Mesendoderm (in vitro differentiated cells): ENCODE results near the gene IL5.
A peak's percentile ranks its signal among the peaks of the same experiment; 100 is the strongest.

Source experiments
- DNase-seq: peaks from one replicate; pipeline ENCODE4 v3.0.0; 2013
- H2AK5ac ChIP-seq: 2 replicates; pipeline ENCODE4 v1.6.1; 2013; ENCODE audit warnings: low read length, inconsistent platforms
- H2BK120ac ChIP-seq: 2 replicates; pipeline ENCODE4 v1.6.1; 2013; ENCODE audit warnings: low read depth, mild to moderate bottlenecking, low read length, moderate library complexity, mixed read lengths
- H2BK15ac ChIP-seq: replicated peaks from 2 replicates; pipeline ENCODE4 v1.6.1; 2013; ENCODE audit warnings: low read depth, mild to moderate bottlenecking, moderate library complexity
- H2BK5ac ChIP-seq: 2 replicates; pipeline ENCODE4 v1.6.1; 2013; ENCODE audit warnings: low read length, inconsistent platforms
- H3K18ac ChIP-seq: 2 replicates; pipeline ENCODE4 v1.6.1; 2013; ENCODE audit warnings: mild to moderate bottlenecking, low read length, mixed read lengths
- H3K23ac ChIP-seq: one replicate; pipeline ENCODE4 v1.6.1; 2013; ENCODE audit warnings: low read length
- H3K27ac ChIP-seq: 2 replicates; pipeline ENCODE4 v1.5.1; 2013; ENCODE audit warnings: low read depth, mild to moderate bottlenecking, inconsistent platforms, low read length, moderate library complexity
- H3K27me3 ChIP-seq: 2 replicates; pipeline ENCODE4 v1.6.1; 2013; ENCODE audit warnings: low read length, control low read depth, mild to moderate bottlenecking, inconsistent platforms; ENCODE audit not compliant: insufficient read depth, poor library complexity
- H3K36me3 ChIP-seq: 2 replicates; pipeline ENCODE4 v1.6.1; 2013; ENCODE audit warnings: low read length, inconsistent platforms; ENCODE audit not compliant: control insufficient read depth, insufficient read depth
- H3K4ac ChIP-seq: one replicate; pipeline ENCODE4 v1.6.1; 2013; ENCODE audit warnings: low read depth, mild to moderate bottlenecking, low read length, moderate library complexity
- H3K4me1 ChIP-seq: 2 replicates; pipeline ENCODE4 v1.6.1; 2013; ENCODE audit warnings: low read depth, low read length, inconsistent platforms; ENCODE audit not compliant: control insufficient read depth
- H3K4me2 ChIP-seq: 2 replicates; pipeline ENCODE4 v1.6.1; 2013; ENCODE audit warnings: low read length
- H3K4me3 ChIP-seq: 2 replicates; pipeline ENCODE4 v1.5.1; 2013; ENCODE audit warnings: mild to moderate bottlenecking, low read length
- H3K56ac ChIP-seq: one replicate; pipeline ENCODE4 v1.6.1; 2013; ENCODE audit warnings: low read length
- H3K79me1 ChIP-seq: 2 replicates; pipeline ENCODE4 v1.6.1; 2013; ENCODE audit warnings: low read length, inconsistent platforms
- H3K79me2 ChIP-seq: 2 replicates; pipeline ENCODE4 v1.6.1; 2013; ENCODE audit warnings: mild to moderate bottlenecking, low read length; ENCODE audit not compliant: control insufficient read depth, insufficient read depth
- H3K9ac ChIP-seq: 2 replicates; pipeline ENCODE4 v1.6.1; 2013; ENCODE audit warnings: low read length, inconsistent platforms
- H4K5ac ChIP-seq: one replicate; pipeline ENCODE4 v1.6.1; 2013; ENCODE audit warnings: low read length
- H4K8ac ChIP-seq: one replicate; pipeline ENCODE4 v1.6.1; 2013; ENCODE audit warnings: low read depth, mild to moderate bottlenecking, control low read depth, low read length, moderate library complexity
- WGBS: extraction: QIAGEN DNeasy Blood & Tissue Kit; methylation state at CpG from one replicate; pipeline ENCODE4 v1.1.7; 2013; ENCODE audit warnings: low lambda C conversion rate, missing lambda C conversion rate; ENCODE audit not compliant: insufficient coverage; ENCODE audit errors: extremely low coverage; 5-methylcytosine and 5-hydroxymethylcytosine counted together

The IL5 gene

GRCh38 chr5:132496631-132497487, 46.5 kb downstream of the IL5 start:
- no peak overlapping the region for H2BK15ac ChIP-seq
- H3K9ac ChIP-seq, result peak overlapping the region; percentile 71
- H3K4me3 ChIP-seq, result peak overlapping the region; percentile 23
- no peak overlapping the region for H2BK120ac ChIP-seq
- peak overlapping the region; percentile 90 for H3K56ac ChIP-seq
- peak overlapping the region; percentile 4 for H3K27ac ChIP-seq
- no peaks in the 10 kb centered on the region for H3K27me3 ChIP-seq
- no peak overlapping the region for H4K8ac ChIP-seq
- H3K18ac ChIP-seq, result peak overlapping the region; percentile 54
- peak; percentile 82 for DNase-seq
- H3K79me1 ChIP-seq, result no peaks in the 10 kb centered on the region
- no peaks in the 10 kb centered on the region for H3K79me2 ChIP-seq
- H3K4ac ChIP-seq, result no peak overlapping the region
- no peaks in the 10 kb centered on the region for H3K36me3 ChIP-seq
- no peak overlapping the region for H3K23ac ChIP-seq
- H3K4me2 ChIP-seq, result peak overlapping the region; percentile 44
- no peak overlapping the region for H2BK5ac ChIP-seq
- no CpG with 5 or more reads among the region's 62 CpGs for WGBS
- H2AK5ac ChIP-seq, result no peak overlapping the region
- H3K4me1 ChIP-seq, result peaks cover 7% of the 10 kb centered on the region
- no peak overlapping the region for H4K5ac ChIP-seq

- Histone ChIP-seq H3K27me3 (no peaks in the 10 kb centered on the region), H3K4me3 (peak overlapping the region; percentile 23), H2BK15ac (no peak overlapping the region), H3K4me1 (peaks cover 7% of the 10 kb centered on the region), H3K23ac (no peak overlapping the region), H2BK5ac (no peak overlapping the region), H3K79me2 (no peaks in the 10 kb centered on the region), H3K18ac (peak overlapping the region; percentile 91), H3K36me3 (no peaks in the 10 kb centered on the region), H2AK5ac (no peak overlapping the region), H3K27ac (peak overlapping the region; percentile 64), H3K79me1 (no peaks in the 10 kb centered on the region), H4K5ac (no peak overlapping the region), H3K4ac (peak overlapping the region; percentile 56), H4K8ac (no peak overlapping the region), H3K9ac (peak overlapping the region; percentile 71), H3K56ac (peak overlapping the region; percentile 90), H2BK120ac (peak overlapping the region; percentile 47), H3K4me2 (peak overlapping the region; percentile 44)
- DNase-seq, result peak; percentile 94
- no CpG with 5 or more reads among the region's 18 CpGs for WGBS
These were observed 47.1 kb downstream of the IL5 start for GRCh38 chr5:132496191-132496630.

- H3K4me2 ChIP-seq, result peak overlapping the region; percentile 61
- no peaks in the 10 kb centered on the region for H3K79me2 ChIP-seq
- peak; percentile 79 for DNase-seq
- peaks cover 7% of the 10 kb centered on the region for H3K4me1 ChIP-seq
- no peak overlapping the region for H2BK5ac ChIP-seq
- H3K4me3 ChIP-seq, result peak overlapping the region; percentile 34
- no peaks in the 10 kb centered on the region for H3K27me3 ChIP-seq
- H3K36me3 ChIP-seq, result no peaks in the 10 kb centered on the region
- H3K4ac ChIP-seq, result peak overlapping the region; percentile 56
- H3K79me1 ChIP-seq, result no peaks in the 10 kb centered on the region
- peak overlapping the region; percentile 64 for H3K27ac ChIP-seq
- H2AK5ac ChIP-seq, result no peak overlapping the region
- H3K56ac ChIP-seq, result peak overlapping the region; percentile 88
- H2BK120ac ChIP-seq, result peak overlapping the region; percentile 47
- no peak overlapping the region for H4K8ac ChIP-seq
- H3K18ac ChIP-seq, result peak overlapping the region; percentile 91
- WGBS, result no CpG with 5 or more reads among the region's 30 CpGs
- H3K23ac ChIP-seq, result no peak overlapping the region
- H4K5ac ChIP-seq, result no peak overlapping the region
- peak overlapping the region; percentile 71 for H3K9ac ChIP-seq
- H2BK15ac ChIP-seq, result peak overlapping the region; percentile 59
These were observed 47.6 kb downstream of the IL5 start for GRCh38 chr5:132495667-132496190.

- no CpG with 5 or more reads among the region's 2 CpGs for WGBS
- Histone ChIP-seq H3K4me2 (no peak overlapping the region), H3K56ac (no peak overlapping the region), H2BK120ac (no peak overlapping the region), H2AK5ac (no peak overlapping the region), H3K18ac (no peak overlapping the region), H2BK15ac (no peak overlapping the region), H3K27ac (no peak overlapping the region), H3K4me1 (peaks cover 7% of the 10 kb centered on the region), H3K79me2 (no peaks in the 10 kb centered on the region), H3K36me3 (no peaks in the 10 kb centered on the region), H3K4ac (no peak overlapping the region), H3K27me3 (no peaks in the 10 kb centered on the region), H2BK5ac (no peak overlapping the region), H3K4me3 (no peak overlapping the region), H4K8ac (no peak overlapping the region), H3K79me1 (no peaks in the 10 kb centered on the region), H3K23ac (no peak overlapping the region), H4K5ac (no peak overlapping the region), H3K9ac (no peak overlapping the region)
- DNase-seq, result no peak
These were observed 49.5 kb downstream of the IL5 start for GRCh38 chr5:132493821-132494220.

GRCh38 chr5:132493241-132493640, 50.1 kb downstream of the IL5 start:
- DNase-seq, result no peak
- H3K79me1 ChIP-seq, result no peaks in the 10 kb centered on the region
- no peak overlapping the region for H2BK15ac ChIP-seq
- H3K27ac ChIP-seq, result no peak overlapping the region
- H2BK120ac ChIP-seq, result no peak overlapping the region
- H3K18ac ChIP-seq, result no peak overlapping the region
- H3K9ac ChIP-seq, result no peak overlapping the region
- no peak overlapping the region for H2AK5ac ChIP-seq
- no peaks in the 10 kb centered on the region for H3K27me3 ChIP-seq
- no peak overlapping the region for H4K8ac ChIP-seq
- no peak overlapping the region for H4K5ac ChIP-seq
- no peak overlapping the region for H2BK5ac ChIP-seq
- no CpG with 5 or more reads among the region's 4 CpGs for WGBS
- H3K4me2 ChIP-seq, result no peak overlapping the region
- no peak overlapping the region for H3K4ac ChIP-seq
- H3K36me3 ChIP-seq, result no peaks in the 10 kb centered on the region
- H3K4me1 ChIP-seq, result peaks cover 7% of the 10 kb centered on the region
- no peak overlapping the region for H3K23ac ChIP-seq
- H3K4me3 ChIP-seq, result no peak overlapping the region
- H3K56ac ChIP-seq, result no peak overlapping the region
- no peaks in the 10 kb centered on the region for H3K79me2 ChIP-seq
